HG03066 (cell line): ENCODE data around the gene EXD2.

Experiments used
- ATAC-seq: cut with Tn5 transposase; IDR thresholded peaks from one replicate; pipeline ENCODE4 v1.9.1; 2021; ENCODE audit warnings: low read depth; ENCODE audit not compliant: unreplicated experiment

EXD2 gene

DNA sequence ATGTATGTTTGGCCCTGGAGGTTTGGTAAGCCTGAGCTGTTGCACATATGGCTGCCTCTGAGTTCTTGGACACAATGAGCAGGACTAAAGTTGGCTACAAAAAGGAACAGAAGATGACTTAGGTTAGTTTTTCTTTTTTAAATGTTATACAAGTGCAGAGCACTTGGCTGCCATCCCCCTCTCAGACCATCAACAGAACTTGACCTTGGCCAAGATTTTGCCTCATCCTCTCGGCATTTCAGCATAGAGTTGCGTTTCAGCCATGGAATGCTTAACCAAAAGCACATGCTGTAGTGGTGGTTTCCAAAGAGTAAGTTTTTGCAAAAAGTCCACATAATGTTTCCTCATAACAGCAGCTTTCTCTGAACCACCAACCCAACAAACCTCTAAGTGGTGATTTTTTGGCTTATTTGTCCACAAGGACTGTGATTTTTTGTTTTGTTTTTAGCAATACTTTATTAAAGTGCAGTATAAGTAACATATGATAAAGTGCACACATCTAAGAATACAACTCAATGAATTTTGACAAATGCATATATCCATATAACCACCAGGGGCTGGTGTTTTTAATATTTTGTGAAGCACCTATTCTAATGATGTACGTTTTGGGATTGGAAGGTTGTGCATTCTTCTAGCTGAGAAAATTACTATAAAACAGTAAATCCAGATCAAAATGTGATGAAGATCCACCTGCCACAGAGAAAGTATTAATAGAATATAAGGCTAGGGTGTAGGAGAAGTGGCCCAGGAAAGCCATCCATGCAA, 56.6 kb downstream of the EXD2 start:
- ATAC-seq: no peak

DNA sequence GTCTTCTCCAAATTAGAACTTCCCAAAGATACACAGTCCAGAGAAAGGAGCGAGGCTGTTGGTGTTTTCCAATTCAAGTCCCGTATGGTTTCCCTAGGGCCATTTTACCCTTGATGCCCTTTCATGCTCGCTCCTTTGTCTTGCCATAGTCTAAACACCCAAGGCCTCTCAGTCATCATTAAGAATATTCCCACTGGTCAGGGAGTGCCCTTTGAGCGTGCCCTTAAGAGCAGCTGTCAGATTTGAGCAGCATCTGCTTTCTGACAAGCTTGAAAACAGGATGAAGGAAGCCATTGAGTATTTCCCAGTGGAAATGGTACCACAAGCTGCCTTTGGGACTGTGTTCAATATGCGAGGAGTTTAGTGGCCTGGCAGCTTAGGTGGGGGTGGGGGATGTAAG, 58.3 kb downstream of the EXD2 start:
- no peak for ATAC-seq

DNA sequence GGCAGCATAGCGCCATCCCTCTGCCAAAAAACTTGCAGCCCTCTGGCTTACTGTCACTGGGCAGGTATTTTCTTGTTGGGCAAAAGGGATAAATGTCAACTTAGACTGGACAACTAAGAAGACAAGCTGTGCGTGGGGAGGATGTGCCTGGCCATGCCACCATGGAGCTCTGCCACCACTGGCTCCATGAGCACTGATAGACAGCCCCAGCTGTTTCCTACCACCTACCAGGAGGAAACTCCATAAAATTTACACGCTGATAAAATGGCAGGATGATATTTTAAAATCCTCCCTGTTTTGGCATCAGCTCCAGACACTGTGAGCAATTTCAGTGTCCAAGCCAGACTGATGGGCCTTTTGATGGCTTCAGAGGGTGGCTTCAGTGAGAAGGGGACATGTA, 61.6 kb downstream of the EXD2 start:
- ATAC-seq: no peak

DNA sequence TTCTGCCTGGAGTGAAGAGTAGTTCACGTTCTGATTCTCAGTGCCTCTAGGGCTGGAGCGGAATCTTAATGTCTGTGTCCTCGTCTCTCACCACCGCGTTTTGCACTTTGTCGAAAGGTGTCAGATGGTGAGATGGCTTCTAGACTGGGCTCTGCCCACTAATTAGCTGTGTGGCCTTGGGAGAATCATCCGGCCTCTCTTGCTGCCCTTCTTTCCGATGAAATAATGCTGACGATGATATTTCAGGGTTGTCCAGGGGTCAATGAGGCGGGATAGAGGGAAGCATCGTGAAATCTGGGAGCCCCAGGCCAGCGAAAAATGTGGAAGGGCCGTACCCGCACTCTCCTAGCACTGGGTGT, 67.8 kb downstream of the EXD2 start:
- ATAC-seq: no peak

DNA sequence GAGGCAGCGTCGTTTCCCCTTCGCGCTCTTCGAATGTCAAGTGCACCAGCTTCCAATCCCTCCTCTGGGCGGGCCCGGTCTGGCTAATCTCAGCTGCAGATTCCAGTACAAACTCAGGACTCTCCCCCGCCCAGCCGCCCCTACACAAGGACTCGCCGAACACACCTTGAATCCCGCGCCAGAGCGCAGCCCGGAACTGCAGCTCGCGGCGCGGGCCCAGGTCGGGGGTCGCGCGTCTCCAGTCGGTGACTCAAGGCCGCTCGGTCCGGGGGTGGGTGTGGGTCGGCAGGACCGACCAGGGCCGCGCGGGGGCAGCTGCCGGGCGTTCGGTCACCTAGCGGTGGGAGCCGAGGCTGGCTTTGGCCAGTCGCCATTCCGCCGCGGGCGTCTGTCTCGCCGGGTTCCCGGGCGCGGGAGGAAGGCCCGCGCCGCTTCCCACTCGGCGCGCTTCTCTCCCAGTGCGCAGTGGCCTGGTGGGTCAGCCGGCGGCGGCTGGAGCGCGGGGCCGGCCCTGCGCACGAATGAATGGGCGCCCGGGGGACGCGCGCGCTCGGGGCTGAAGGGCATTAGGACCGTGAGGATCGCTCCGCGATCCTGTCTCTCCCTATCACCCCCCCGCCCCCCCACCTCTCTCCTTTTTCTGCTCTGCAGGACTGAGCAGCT, 68.4 kb downstream of the EXD2 start, which contains the start of gene GALNT16:
TSS of gene GALNT16 (plus strand) at position 632 of the 663 bp plus-strand sequence. CDS start 133 bp downstream, outside the sequence.
- no peak for ATAC-seq

DNA sequence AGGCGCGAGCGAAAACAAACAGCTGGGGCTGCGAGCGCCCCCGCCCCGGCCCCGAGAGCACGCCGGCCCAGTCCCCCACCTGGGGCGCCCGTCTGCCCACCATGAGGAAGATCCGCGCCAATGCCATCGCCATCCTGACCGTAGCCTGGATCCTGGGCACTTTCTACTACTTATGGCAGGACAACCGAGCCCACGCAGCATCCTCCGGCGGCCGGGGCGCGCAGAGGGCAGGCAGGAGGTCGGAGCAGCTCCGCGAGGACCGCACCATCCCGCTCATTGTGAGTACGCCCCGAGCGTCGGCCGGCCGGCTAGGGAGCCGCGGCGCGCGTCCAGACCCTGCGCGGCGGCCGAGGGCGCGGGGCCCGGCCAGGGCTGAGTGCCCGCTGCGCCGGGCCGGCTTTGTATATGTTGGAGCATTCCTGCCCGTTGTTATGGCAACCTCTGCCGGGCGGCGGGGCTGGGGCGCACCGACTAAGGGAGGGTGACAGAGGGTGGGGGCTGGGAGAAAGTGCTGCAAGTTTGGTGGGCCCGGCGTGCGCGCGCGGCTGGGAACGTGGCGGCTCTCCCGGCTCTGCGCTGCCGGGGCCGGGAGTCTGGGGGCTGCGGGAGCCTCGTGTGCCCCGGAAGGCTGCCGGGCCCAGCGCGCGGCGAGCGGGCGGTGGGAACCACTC, 69.0 kb downstream of the EXD2 start:
- ATAC-seq: no peak

DNA sequence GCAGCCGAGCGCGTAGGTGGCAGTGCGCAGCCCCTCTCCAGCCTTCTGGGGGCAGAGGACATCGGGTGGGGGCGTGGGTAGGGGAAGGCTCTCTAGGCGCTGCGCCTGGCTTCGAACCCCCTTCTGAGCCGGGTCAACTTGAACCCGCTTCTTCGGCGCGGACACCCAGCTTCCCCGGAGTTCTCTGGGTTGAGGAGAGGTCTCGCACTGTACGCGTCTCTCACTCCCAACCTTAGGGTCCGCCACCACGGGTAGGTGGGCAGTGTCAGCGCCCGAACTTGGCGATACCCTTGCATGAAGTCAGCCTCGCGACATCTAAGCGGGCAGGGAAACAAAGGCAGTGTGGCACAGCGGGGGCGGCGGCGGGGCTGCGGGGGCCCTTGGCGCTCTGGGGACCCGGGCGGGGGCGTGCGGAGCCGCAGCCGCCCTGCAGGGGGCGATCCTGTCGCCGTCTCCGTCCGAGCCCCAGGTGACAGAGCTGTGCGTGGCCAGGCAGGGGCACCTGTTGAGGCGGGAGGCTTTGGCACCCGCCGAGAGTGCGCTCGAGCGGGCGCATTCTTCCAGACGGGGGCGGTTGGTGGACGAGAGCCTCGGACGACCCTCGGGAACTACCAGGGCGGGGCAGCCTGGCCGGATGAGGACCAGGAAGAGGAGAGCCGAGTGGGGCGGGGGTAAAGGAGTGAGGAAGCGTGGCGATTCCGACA, 69.7 kb downstream of the EXD2 start:
- no peak for ATAC-seq

DNA sequence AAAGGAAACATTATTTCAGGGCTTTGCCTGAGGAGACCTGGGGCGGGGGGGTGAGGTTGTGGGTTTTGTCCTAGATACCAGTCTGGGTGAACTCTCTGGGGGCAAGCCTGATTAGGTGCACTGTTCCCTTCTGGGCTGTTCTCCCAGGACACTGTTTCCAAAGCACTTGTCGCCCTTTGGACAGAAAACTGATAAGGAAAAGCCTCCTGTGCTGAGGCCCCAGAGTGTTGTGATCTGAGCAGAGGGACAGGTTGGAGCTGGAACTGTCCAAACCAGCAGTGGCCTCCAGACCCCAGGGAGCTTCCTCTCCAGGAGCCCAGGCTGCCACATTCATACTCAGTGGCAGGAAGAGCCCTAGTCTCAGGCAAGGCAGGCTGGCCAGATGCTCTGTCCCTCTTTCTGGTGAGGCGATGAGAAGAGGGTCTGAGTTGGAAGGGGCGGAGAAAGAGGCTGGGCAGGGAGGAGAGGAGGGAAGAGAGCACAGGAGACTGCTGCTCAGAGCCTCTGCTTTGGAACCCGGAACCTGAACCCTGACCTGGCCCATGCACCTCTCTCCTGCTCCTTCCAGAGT, 70.5 kb downstream of the EXD2 start:
- no peak for ATAC-seq

DNA sequence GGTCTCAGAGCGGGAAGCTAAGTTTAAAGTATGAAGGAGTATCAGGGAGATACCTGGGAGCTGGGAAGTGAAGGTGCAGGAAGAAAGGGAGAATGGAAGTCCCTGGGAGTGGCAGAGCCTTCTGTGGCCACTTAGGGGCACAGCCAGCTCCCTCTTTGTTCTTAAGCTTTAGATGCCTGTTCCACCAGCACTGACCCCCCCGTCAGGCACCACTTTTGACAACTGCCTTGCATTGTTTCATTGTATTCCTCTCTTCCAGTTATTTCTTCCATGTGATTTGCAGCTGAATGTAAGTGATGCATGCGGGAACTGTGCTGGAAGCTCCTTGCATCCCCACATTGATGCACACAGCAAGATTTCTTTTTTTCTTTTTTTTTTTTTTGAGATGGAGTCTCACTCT, 71.2 kb downstream of the EXD2 start:
- no peak for ATAC-seq

DNA sequence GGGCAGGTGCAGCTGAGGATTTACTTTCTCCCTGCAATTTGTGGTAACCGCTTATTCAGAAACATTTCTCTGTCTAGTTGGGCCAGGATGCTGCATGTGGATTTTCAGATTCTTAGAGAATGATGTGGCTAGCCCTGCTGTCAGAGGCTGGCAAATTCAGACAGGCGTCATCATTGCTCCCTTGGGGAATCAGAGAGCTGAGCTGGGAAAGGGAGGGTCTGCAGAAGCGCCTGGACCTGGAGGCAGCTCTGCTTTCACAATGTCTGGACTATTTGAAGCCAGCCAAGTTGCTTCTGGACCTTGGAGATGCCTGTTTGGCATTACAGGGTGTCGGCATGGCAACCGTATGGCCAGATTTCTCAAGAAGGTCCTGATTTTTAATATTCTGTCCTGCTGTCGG, 72.1 kb downstream of the EXD2 start:
- ATAC-seq: no peak

DNA sequence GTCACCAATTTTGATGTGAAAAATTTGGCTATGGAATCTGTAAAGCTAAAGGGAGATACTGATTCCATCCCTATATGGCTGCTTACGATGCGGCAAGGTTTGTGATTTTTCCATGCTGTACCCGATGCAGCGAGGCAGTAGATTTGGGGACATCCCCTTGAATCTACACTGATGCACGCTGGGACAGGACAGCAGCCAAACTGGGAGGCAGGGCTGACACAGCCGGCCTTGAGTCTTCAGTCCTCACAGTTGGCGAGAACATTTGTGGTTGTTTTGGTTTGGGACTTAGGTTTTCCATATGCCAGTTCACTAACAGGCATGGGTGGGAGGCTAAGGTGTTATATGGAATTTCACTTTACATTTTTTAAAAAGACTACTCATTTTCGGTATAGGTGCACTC, 72.5 kb downstream of the EXD2 start:
- no peak for ATAC-seq

DNA sequence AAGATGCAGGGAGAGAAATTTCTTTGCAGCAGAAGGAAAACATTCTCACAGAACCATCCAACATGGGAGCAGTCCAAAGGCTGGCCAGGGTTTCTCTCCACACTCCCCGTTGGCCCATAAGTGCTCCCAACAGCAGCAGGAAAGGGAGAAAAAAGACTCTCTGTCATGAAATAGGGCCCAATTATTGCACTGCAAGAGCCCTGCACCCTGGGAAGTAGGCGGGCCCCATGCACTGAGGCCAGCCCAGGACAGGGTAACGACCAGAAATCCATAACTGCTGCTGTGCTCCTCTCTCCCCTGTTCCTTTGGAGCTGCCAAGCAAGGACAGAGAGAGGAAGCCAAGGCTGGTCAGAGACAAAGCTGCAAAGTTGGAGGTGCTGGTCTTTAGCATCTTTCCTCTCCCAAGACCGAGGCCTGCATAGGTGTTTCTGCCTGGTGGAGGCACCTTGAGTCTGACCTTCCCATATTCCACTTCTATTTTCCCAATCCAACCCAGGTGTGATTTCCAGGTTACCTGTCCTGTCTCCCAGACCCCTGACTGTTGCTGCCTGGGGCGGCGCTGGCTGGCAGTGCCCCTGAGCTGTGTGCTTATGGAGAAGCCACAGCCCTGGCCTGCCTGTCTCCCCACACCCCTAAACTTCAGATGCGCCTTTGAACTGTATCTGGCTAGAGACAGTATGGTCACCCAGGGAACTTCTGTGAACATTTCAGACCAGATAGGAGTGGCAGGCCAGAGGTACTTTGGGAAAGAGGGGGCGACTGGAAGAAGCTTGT, 75.5 kb downstream of the EXD2 start:
- ATAC-seq: no peak

DNA sequence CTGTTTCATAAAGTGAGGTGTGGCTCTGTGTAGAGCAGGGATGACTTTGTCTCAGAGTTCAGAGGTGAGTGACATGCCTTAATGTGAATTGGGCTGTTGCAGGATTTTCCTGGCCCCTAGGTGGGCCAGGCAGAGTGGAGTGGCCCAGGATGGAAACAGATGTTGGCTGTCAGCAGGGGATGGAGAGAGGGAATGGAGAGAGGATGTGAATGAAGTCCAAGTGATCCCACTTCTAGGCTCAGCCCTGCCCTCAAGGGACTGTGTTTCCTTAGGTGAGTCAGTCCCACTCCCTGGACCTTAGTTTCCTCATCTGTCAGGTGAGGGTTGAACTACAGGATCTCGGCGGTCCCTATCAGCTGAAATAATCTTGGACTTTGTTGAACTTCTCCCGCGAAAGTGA, 76.2 kb downstream of the EXD2 start:
- no peak for ATAC-seq

DNA sequence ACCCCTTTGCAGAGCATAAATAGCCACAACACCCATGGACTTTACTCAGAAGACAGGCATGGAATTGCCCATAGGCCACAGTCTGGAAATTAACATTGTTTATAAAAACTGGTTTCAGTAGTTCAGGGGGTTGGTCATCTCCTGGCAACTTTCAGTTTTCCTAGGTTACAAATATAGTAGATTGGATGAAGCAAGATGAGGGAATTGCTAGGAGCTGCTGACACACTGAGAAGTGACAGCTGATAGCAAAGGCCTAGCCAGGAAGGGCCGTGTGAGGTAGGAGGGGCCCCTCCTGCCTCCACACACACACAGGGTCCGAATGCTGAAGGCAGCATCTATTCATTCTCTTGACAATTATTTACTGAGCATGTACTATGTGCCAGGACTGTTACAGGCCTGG, 76.9 kb downstream of the EXD2 start:
- ATAC-seq: no peak

DNA sequence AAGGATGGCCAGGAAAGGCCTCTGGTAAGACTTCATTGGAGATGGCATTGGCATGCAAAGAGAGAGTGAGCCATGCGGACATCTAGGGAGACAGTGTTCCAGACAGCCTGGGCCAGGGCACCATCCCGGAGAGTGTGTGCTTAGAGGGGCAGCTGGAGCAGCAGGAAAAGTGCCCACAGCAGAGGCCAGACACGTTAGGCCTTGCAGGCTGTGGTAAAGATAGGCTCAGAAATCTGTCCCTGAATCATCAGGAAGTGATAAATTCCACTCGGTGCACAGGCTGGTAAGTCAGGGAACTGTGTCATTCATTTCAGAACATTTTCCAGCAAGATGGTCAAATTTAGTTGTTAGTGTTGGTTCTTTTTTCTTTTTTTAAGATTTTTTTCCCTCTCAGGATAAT, 77.5 kb downstream of the EXD2 start:
- ATAC-seq: no peak

DNA sequence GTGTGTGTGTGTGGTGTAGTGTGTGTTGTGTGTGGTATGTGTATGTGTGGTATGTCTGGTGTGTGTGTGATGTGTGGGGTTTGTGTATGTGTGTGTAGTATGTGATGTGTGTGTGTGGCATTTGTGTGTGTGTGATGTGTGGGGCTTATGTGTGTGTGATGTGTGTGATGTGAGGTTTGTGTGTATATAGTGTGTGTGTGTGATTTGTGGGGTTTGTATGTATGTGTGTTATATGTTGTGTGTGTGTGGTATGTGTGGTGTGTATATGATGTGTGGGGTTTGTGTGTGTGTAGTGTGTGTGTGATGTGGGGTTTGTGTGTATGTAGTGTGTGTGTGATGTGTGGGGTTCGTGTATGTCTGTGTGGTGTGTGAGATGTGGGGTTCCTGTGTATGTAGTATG, 78.1 kb downstream of the EXD2 start:
- no peak for ATAC-seq

DNA sequence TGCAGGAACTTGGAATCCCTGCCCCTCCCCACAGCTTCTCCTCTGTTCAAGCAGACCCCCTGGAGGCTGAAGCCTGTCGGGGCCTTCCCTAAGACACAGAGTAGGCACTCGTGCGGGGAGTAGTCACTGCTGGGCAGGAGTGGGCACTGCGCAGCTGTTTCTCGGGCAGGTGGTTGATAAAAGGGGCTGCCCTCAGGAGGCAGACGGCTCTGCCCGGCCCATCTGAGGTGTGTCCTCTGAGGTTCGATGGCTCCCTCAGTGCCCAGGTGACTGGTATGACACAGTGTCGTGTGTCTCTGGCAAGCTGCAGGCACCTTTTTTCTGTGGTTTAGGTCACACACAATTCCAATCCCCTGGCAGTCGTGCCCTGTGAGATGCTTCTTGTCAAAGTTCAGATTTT, 78.8 kb downstream of the EXD2 start:
- no peak for ATAC-seq

DNA sequence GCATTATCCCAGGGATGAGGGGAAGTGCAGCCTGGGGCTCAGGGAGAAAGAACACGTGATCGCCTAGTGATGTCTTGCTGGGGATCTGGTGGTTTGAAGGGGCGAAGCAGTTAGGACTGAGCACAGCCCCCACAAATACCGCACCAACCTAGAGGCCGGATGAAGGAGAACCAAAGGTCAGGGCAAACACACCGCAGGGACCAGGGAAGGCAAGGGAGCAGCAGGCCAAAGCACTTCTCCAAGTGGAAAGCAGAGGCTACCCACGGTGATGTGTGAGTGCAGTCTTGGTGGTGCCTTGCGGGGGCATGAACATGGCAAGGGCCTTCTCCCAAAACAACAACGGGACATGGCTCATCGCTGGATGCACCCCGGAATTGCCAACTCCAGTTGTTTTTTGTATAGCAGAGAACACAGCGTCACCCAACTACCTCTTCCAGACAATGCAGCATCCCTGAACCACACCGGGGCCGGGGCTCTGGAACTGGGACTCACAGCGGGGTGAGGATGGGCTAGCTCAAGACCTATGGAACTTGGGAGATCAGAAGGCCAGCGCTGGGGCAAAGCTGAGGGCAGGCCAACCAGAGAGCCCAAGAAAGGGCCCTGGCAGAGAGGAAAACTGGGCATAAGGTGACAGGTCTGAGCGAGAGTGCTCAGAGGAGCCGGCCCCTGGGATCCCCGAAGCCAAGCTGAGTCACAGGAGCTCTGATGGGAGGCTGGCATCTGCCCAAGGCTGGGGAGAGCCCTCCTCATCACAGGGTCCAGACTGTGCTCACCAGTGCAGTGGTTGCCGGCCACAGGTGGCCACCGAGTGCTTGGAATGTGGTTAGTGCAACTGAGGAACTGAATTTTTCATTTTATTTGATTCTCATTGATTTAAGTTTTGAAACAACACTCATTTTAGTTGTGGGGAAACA, 79.8 kb downstream of the EXD2 start:
- ATAC-seq: no peak

DNA sequence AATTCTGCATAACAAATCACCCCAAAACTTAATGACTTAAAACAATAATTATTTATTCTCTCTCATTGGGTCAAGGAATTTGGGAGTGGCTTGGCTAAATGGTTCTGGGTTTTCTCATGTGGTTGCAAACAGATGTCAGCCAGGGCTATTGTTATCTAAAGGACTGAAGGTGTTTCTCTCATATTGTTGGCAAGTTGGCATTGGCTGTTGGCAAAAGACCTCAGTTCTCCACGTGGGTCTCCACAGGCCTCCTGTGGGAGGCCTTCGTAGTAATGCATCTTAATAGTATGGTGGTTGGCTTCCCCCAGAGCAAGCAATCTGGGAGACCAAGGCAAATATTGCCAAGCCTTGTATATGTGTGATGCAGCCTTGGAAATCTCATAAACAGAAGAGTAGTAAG, 83.0 kb downstream of the EXD2 start:
- no peak for ATAC-seq
